GM19193 (cell line): Measurements from ENCODE around the gene TNFRSF19.

Source experiments
- POLR2A ChIP-seq: IDR thresholded peaks from 4 replicates; pipeline ENCODE4 v1.6.1; 2011; ENCODE audit not compliant: insufficient read depth, insufficient read length; ENCODE audit errors: extremely low read depth

The TNFRSF19 gene

GRCh38 chr13:23644126-23644419, 73.9 kb downstream of the TNFRSF19 start:
- TF ChIP-seq POLR2A: no peak

DNA sequence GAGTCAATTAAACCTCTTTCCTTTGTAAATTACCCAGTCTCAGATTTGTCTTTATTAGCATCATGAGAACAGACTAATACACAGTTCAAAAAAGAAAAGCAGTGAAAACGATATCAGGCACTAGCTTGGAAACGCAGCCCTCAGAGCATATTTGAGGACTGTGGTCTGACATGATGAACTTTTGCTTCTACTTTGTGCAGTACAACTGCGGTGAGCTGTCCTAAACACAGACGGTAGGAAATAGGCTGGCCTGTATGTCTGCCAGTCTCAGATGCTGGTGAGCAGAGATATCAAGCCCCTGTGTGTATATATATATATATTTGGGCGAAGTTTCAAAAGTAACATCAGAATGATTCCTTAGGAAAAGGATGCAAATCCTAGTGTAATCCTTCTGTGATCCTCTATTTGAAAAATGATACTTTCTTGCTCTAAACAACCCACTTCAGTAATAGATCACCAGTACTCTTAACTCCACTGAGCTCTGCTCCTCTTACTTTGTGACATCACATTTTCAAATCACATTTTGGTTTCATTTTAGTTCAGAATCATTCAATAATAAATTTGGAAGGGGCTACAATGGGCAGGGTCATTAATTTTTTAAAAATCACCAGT, 74.4 kb downstream of the TNFRSF19 start:
- TF ChIP-seq POLR2A: no peak

DNA sequence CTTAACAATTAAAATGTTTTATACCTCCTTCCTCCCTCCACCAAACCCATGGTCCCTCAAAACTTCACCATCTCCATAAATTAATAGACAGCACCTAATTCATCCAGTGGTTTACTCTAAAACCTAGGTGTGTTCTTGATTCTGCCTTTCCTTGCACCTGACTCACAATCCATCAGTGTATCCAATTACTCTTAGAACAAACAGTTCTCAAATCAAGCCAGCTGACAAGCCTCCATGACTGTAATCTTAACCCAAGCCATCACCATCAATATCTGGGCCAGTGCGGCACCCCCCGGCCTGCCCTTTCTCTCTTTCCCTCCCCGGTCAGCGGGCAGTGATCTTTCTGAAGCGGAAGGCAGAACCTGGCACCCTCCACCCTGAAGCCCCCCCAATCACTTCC, 75.6 kb downstream of the TNFRSF19 start:
- TF ChIP-seq POLR2A: no peak

DNA sequence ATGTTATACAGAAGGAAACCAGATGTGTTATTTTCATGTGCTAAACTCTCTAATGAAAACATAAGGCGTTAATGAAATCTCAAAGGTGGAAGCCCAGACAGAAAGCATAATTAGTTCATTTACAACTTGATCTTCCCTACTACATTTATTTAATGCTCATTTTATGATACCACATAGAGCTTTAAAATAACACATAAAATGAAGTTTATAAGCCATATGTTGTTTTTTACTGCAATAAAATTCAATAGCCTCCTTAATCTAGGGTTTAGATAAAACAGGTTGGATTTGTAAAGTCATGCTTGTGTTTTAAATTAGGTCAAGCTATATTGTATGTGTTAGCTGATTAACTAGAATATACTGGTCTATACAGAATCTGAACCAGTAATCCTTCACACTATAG, 81.2 kb downstream of the TNFRSF19 start:
- TF ChIP-seq POLR2A: no peak

GRCh38 chr13:23651887-23652286, 81.7 kb downstream of the TNFRSF19 start:
- no peak for TF ChIP-seq POLR2A

- TF ChIP-seq POLR2A: no peak
These were observed 82.9 kb downstream of the TNFRSF19 start for GRCh38 chr13:23652909-23653726.

GRCh38 chr13:23654111-23655110, 84.2 kb downstream of the TNFRSF19 start:
- TF ChIP-seq POLR2A: no peak

GRCh38 chr13:23655321-23655720, 85.1 kb downstream of the TNFRSF19 start:
- TF ChIP-seq POLR2A: no peak

DNA sequence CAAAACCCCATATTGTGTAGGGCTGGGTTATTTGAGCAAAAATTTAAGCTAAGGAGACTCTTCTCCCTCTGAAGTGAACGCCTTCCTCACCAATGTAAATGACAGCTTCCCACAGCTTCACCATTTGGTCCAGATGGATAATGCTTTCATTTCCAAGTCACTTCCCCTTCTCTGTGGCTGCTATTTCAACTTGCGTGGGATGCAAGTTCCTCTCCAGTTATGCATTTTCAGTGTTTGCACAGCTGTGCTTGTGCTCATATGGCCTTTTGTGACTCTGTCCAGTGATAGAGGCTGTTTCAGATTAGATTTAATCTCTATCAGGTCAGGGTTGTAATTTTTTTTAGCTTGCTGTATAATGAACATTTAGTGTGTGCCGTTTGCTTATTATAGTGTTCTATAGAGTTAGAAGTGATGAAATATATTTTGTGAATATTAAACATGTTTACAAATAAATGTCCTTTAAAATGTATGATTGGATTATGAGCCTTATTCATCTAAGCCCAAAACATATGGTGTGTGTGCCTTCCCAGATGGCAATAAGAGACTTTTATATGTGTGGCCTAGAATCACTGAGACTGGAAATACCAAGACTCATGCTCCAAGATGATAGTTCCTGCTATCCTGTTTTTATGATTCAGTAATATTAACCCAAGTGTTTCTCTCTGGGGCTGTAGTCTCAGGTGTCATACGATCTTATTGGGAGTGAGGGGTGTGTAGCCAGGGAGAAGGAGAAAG, 86.6 kb downstream of the TNFRSF19 start:
- no peak for TF ChIP-seq POLR2A

- TF ChIP-seq POLR2A: no peak
These were observed 88.8 kb downstream of the TNFRSF19 start for GRCh38 chr13:23658929-23659541.

GRCh38 chr13:23660249-23660648, 90.0 kb downstream of the TNFRSF19 start:
- TF ChIP-seq POLR2A: no peak

DNA sequence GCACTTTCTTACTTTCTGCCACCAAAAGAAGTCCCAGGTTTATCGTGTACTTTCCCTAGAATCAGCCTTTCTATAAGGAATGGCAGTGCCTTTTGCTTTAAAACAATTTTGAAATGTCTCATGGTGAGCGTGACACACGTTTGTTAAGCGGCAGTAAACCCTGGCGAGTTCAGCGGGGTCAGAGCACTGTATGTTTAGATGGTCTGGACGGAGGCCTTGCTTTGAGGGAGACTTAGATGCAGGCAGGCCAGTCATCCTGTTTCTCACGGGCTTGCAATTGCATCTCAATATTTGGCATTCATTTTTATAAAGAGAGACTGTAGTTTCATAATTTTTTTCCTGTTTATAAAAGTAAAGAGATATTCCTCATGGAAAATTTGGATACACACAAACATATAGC, 96.4 kb downstream of the TNFRSF19 start:
- no peak for TF ChIP-seq POLR2A

DNA sequence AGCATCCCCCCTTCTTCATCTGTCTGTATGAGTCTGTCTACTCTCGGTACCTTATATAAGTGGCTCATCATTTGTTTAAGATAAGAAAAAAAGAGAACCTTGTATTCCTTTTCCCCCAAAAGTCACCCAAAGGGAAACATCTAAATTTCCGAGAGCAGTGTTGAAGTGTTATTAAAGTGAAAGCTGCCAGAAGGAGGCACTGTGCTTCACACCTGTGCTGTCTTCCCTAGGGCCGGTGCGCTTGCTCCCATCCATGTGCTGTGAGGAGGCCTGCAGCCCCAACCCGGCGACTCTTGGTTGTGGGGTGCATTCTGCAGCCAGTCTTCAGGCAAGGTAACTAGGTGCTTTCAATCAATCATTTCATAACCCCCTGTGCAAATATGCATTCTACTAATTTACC, 97.5 kb downstream of the TNFRSF19 start:
- no peak for TF ChIP-seq POLR2A

GRCh38 chr13:23668562-23668961, 98.3 kb downstream of the TNFRSF19 start:
- no peak for TF ChIP-seq POLR2A

- no peak for TF ChIP-seq POLR2A
These were observed 100.6 kb downstream of the TNFRSF19 start for GRCh38 chr13:23670793-23671192.

DNA sequence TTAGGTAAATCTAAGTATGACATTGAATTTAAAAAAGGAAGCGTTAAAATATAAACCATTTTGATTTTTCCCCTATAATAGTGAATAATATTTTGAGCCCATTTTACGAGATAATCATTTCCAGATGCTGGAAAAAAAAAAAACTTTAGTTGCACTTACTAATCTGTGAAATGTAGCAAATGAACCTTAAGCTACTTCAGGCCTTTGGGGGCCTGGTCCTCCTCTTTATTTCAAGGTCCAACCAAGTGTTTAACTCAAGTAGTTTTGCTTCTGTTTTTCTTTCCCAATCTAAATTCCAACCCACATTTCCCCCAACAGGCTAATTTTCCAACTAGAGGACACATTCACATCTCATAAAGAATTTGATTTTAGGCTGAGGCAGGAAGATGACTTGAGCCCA, 101.2 kb downstream of the TNFRSF19 start:
- no peak for TF ChIP-seq POLR2A
